Esophagus squamous epithelium (tissue), 5 donors: ENCODE results near the gene WWOX. TPM values are rescaled to one million over a fixed set of nuclear protein-coding genes. Genes with fewer than 3 reads are reported as not detected.

Experiments used
- DNase-seq: peaks from one replicate; lab custom pipeline; 2025; lab: John Stamatoyannopoulos, UW
- H3K27ac ChIP-seq, 4 donors: fragments of 200-600 bp; sonication (generic); one replicate each; pipeline ENCODE4 v1.5.1; 2016 to 2019; ENCODE audit warnings: mild to moderate bottlenecking in 1 of 4
- H3K27me3 ChIP-seq, 4 donors: fragments of 200-600 bp; sonication (generic); 1 replicate in 3 of 4; 2 replicates in 1 of 4; pipeline versions ENCODE4 v1.5.1 to v1.6.0; 2017 to 2021; ENCODE audit warnings: antibody characterized with exemption in 1 of 4
- H3K36me3 ChIP-seq, 3 donors: fragments of 200-600 bp; sonication (generic); one replicate each; pipeline ENCODE4 v1.5.1; 2016 to 2019
- H3K4me1 ChIP-seq, 3 donors: fragments of 200-600 bp; sonication (generic); one replicate each; pipeline ENCODE4 v1.5.1; 2017 to 2019
- H3K4me3 ChIP-seq, 4 donors: fragments of 200-600 bp; sonication (generic); 1 replicate in 3 of 4; 2 replicates in 1 of 4; pipeline ENCODE4 v1.5.1; 2016 to 2019; ENCODE audit warnings: mild to moderate bottlenecking in 2 of 4, moderate library complexity in 1 of 4
- H3K9me3 ChIP-seq, 3 donors: fragments of 200-600 bp; sonication (generic); one replicate each; pipeline ENCODE4 v1.5.1; 2016 to 2019
- CTCF ChIP-seq, 6 experiments: fragments of 450-650 bp in 4 of 6; fragments of 200-600 bp in 2 of 6; sonication (generic) in 2 of 6; IDR thresholded peaks; one replicate each; pipeline ENCODE4 v1.5.1; 2016 to 2019; ENCODE audit warnings: antibody characterized with exemption in 6 of 6, mild to moderate bottlenecking in 4 of 6, moderate library complexity in 4 of 6
- POLR2A ChIP-seq, 4 donors: fragments of 450-650 bp; IDR thresholded peaks; one replicate each; pipeline ENCODE4 v1.6.1; 2017; ENCODE audit warnings: antibody characterized with exemption in 4 of 4, mild to moderate bottlenecking in 4 of 4, moderate library complexity in 3 of 4
- WGBS, 2 donors: methylation state at CpG; one replicate each; pipeline ENCODE4 v1.1.5; 2018; 5-methylcytosine and 5-hydroxymethylcytosine counted together
- intact Hi-C: fragments of 100-400 bp; cut with DNase I; formaldehyde crosslinking; loops from one replicate; pipeline ENCODE4 v1.15.0; 2022
- total RNA-seq, 4 donors: library from RNA; depleted of rRNA; stranded (reverse); fragments of >200 nt; gene quantifications; one replicate each; pipeline ENCODE4 v1.1.0, GENCODE V29; 2016
- donor health status: DM: yes; HTN: yes; CAD: no.

The WWOX gene
- total RNA-seq, 4 donors from 2014 or later, result 20.9 to 31.1 (median 27.5) TPM

GRCh38 chr16:78744099-78744498 lies 644.6 kb downstream of the WWOX start:
- Histone ChIP-seq H3K27ac (no peak overlapping the region), H3K36me3 (no peaks in the 10 kb centered on the region), H3K4me1 (peaks cover 0 to 29% (median 4%) of the 10 kb centered on the region in 3 donors), H3K9me3 (no peaks in the 10 kb centered on the region), H3K27me3 (no peaks in the 10 kb centered on the region), H3K4me3 (no peak overlapping the region)
- intact Hi-C loops, result no loop called here
- 89 to 90% methylated on average over 5 of the region's 5 CpGs for WGBS, 2 donors
- TF ChIP-seq POLR2A (IDR thresholded peaks at IDR 0.05), result no peak
- no peak for TF ChIP-seq CTCF (IDR thresholded peaks at IDR 0.05)
- DNase-seq, result no peak

- Histone ChIP-seq H3K27me3 (no peaks in the 10 kb centered on the region), H3K9me3 (no peaks in the 10 kb centered on the region), H3K36me3 (no peaks in the 10 kb centered on the region), H3K4me1 (peaks cover 0 to 35% (median 4%) of the 10 kb centered on the region in 3 donors), H3K4me3 (no peak overlapping the region), H3K27ac (peak overlapping the region; percentile 1 to 63 (median 20))
- no peak for DNase-seq
- WGBS, 2 donors, result 33 to 51% methylated on average over 2 to 3 of the region's 3 CpGs
- TF ChIP-seq POLR2A (IDR thresholded peaks at IDR 0.05) (no peak), CTCF (IDR thresholded peaks at IDR 0.05) (no peak)
- intact Hi-C loops, result no loop called here
Measured at GRCh38 chr16:78744796-78745107, 645.3 kb downstream of the WWOX start.

- intact Hi-C loops, result no loop called here
- TF ChIP-seq CTCF (IDR thresholded peaks at IDR 0.05), result no peak
- TF ChIP-seq POLR2A (IDR thresholded peaks at IDR 0.05), result no peak
- WGBS, 2 donors, result 25 to 46% methylated on average over 7 of the region's 7 CpGs
- no peak overlapping the region for H3K4me3 ChIP-seq
- H3K9me3 ChIP-seq, result no peaks in the 10 kb centered on the region
- no peak for DNase-seq
- peaks cover 0 to 40% (median 4%) of the 10 kb centered on the region in 3 donors for H3K4me1 ChIP-seq
- no peaks in the 10 kb centered on the region for H3K36me3 ChIP-seq
- no peaks in the 10 kb centered on the region for H3K27me3 ChIP-seq
- peak overlapping the region; percentile 1 to 63 (median 20) for H3K27ac ChIP-seq
Measured at GRCh38 chr16:78745108-78746019, 645.9 kb downstream of the WWOX start.

- H3K27me3 ChIP-seq, result no peaks in the 10 kb centered on the region
- H3K36me3 ChIP-seq, result no peaks in the 10 kb centered on the region
- DNase-seq, result no peak
- H3K4me3 ChIP-seq, result no peak overlapping the region
- no peak for TF ChIP-seq POLR2A (IDR thresholded peaks at IDR 0.05)
- no peak for TF ChIP-seq CTCF (IDR thresholded peaks at IDR 0.05)
- intact Hi-C loops, result no loop called here
- no peaks in the 10 kb centered on the region for H3K9me3 ChIP-seq
- peaks cover 0 to 40% (median 4%) of the 10 kb centered on the region in 3 donors for H3K4me1 ChIP-seq
- WGBS, 2 donors, result 90 to 97% methylated on average over 2 of the region's 2 CpGs
- no peak overlapping the region for H3K27ac ChIP-seq
Measured at GRCh38 chr16:78746718-78747117, 647.3 kb downstream of the WWOX start.

GRCh38 chr16:78748220-78748929 lies 648.9 kb downstream of the WWOX start:
- DNase-seq, result no peak
- H3K4me1 ChIP-seq, result peaks cover 0 to 40% (median 4%) of the 10 kb centered on the region in 3 donors
- no peak for TF ChIP-seq CTCF (IDR thresholded peaks at IDR 0.05)
- no peak for TF ChIP-seq POLR2A (IDR thresholded peaks at IDR 0.05)
- 47 to 49% methylated on average over 9 of the region's 9 CpGs for WGBS, 2 donors
- H3K4me3 ChIP-seq, result no peak overlapping the region
- no peaks in the 10 kb centered on the region for H3K36me3 ChIP-seq
- peak overlapping the region in 1 of 4 donors; percentile 27 for H3K27ac ChIP-seq
- no peaks in the 10 kb centered on the region for H3K9me3 ChIP-seq
- intact Hi-C loops, result no loop called here
- no peaks in the 10 kb centered on the region for H3K27me3 ChIP-seq
